GM18526 (cell line): ENCODE measurements around the gene ZNF784.
A peak's percentile ranks its signal among the peaks of the same experiment; 100 is the strongest.

Experiments
- POLR2A ChIP-seq: IDR thresholded peaks from 3 replicates; pipeline ENCODE4 v1.6.1; 2011; ENCODE audit not compliant: insufficient read length; ENCODE audit errors: extremely low read depth

ZNF784 gene

DNA sequence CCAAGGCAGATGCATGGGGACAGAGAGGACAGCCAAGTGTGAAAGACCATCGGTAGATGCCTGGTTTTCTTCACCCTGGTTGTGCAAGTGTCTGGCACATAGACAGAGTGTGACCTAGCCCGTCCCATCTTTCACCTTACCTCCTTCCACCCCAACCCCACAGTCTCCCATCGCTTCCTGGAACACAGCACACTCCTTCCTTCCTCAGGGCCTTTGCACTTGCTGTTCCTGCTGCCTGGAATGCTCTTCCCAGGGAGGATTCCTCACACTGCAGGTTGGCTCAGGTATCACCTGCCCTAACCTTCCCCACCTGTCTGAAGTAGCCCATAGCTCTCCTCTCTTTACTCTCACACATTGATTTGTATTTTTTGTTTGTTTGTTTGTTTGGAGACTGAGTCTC lies 28.1 kb downstream of the ZNF784 start:
- TF ChIP-seq POLR2A: no peak

DNA sequence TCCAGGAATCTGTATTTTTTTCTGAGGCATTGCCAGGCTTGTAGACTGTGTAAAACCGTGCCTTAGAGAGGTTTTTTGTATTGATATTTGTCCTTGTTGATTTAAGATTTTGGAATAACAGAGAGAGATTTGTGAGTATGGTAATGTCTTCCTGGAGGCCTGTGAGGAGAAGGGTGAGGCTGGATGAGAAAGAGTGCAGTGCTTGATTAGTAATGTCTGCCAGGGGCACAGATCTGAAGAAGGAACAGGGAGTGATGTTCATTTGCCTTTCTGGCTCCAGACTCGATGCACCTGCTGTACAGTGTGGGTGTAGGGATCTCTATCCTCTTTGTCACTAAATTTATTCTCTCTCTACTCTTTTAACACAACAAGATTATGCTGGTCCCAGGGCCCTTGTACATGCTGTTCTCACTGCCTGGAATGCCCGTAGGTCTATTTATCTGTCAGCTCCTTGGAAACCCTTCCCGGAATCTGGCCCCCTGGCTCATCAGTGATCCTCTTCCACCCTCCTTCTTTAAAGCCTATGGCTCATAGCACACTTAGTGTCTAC lies 29.3 kb downstream of the ZNF784 start:
- no peak for TF ChIP-seq POLR2A

DNA sequence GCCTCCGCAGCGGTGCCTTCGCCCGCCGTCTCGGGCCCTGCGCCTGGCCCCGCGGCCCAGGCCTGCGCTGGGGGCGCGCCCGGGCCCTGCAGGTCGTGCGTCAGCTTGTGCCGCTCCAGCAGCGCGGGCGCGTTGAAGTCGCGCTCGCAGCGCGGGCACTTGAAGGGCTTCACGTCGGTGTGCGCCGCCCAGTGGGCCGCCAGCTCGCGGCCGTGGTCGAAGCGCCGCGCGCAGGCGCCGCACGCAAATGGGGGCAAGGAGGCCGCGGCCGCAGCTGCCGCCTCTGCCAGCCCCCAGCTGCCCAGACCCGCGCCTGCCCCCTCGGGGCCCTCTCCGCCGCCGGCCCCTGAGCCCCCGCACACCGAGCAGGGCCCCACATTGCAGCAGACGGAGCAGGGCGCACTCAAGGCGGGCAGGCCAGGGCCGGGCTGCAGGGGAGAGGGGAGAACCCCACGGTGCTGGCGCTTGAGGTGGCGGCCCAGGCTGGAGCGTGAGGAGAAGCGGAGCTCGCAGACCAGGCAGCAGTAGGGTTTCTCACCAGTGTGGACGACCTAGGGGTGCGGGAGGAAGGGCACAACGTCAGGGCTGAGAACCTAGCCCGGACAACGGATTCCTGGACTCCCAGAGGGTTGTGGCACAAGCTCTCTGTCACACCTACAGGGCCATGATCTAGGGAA lies 31.1 kb downstream of the ZNF784 start:
- no peak for TF ChIP-seq POLR2A

DNA sequence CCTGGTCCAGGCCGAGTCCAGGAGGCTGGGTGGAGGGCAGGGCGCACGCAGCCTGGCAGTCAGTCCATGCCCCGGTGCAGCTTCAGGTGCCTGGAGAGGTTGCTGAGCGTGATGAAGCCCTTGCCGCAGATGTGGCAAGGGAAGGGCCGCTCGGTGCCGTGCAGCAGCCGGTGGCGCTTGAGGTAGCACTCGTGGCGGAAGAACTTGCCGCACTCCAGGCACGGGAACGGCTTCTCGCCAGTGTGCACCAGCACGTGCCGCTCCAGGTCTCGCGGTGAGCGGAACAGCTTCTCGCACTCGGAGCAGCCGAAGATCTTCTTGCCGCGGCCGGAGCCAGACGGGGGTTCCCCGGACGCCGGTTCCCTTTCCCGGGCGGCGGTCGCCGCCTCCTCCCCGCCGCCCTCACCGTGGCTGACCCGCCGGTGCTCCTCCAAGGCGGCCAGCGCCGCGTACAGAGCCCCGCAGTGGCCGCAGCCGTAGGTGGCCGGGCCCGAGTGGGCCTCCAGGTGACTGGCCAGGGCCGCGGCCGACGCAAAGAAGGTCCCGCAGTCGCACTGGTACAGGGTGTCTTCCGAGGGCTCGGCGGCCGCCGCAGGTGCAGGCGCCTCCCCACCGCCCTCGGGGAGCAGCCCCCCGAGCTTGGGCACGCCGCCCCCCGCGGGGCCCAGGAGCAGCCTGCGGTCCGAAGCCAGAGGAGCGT lies 31.8 kb downstream of the ZNF784 start:
- TF ChIP-seq POLR2A: no peak

- no peak for TF ChIP-seq POLR2A
Observed at GRCh38 chr19:55591555-55591954, 32.8 kb downstream of the ZNF784 start.

- TF ChIP-seq POLR2A: no peak
Observed at GRCh38 chr19:55590617-55591016, 33.7 kb downstream of the ZNF784 start.

DNA sequence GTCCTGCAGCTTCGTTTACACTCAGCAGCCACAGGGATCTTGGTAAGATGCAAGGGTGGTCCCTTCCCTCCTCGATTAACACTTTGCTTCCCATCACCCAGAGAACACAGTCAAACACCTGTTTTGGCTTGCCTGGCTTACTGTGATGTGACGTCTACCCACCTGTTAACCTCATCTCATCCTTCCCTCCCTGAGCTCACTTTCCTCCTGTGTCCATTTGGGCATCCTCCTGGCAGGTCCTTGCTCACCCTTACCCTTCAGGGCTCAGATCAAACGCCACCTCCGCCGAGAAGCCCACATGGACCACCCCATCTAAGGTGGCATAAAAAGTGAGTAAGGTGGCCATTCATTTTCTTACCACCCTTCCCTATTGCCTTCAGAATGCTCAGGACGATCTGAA lies 34.3 kb downstream of the ZNF784 start:
- TF ChIP-seq POLR2A: no peak

- no peak for TF ChIP-seq POLR2A
Observed at GRCh38 chr19:55588738-55589137, 35.6 kb downstream of the ZNF784 start.

- TF ChIP-seq POLR2A: no peak
Observed at GRCh38 chr19:55586976-55587668, 37.2 kb downstream of the ZNF784 start.

DNA sequence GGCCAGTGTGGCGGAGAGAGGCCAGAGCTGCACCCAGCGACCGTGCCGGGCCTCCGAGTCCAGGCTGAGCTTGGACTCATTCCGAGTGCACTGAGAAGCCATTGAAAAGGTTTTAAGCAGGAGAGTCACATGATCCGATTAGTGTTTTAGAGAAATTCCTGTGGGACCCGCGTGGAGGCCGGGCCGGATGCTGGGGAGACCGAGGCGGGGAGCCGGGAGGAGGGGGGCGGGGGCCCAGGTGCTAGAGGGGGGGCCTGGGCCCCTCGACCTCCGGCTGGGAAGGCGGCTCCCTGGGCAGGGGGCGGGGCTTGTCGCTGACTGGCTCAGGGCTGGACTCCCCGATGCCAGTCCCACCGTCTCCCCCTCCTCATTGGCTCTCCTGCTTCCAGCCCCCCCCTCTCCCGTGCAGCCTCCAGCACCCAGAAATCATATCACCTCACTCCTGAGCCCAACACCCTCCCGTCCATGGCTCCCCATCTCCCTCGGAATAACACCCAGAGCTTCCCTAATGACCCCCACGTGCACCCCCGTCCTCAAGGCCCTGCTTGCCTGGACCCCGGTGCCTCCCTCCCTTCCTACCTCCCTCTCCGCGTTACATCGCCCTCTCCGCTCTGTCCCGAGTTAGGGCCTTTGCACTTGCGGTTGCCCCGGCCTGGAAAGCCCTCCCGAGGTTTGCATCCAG lies 38.6 kb downstream of the ZNF784 start:
- no peak for TF ChIP-seq POLR2A

DNA sequence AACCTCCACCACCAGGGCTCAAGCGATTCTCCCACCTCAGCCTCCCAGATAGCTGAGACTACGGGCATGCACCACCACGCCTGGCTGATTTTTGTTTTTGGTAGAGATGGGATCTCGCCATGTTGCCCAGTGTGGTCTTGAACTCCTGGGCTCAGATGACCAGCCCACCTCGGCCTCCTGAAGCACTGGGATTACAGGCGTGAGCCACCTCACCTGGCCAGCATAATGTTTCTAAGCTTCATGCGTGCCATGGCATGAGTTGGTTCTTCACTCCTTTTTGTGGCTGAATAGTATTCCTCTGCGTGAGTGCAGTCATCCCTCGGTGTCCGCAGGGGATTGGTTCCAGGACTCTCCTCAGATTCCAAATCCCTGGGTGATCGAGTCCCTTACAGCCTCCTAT lies 39.5 kb downstream of the ZNF784 start:
- no peak for TF ChIP-seq POLR2A

GRCh38 chr19:55581823-55582223 lies 42.5 kb downstream of the ZNF784 start:
- TF ChIP-seq POLR2A: no peak

DNA sequence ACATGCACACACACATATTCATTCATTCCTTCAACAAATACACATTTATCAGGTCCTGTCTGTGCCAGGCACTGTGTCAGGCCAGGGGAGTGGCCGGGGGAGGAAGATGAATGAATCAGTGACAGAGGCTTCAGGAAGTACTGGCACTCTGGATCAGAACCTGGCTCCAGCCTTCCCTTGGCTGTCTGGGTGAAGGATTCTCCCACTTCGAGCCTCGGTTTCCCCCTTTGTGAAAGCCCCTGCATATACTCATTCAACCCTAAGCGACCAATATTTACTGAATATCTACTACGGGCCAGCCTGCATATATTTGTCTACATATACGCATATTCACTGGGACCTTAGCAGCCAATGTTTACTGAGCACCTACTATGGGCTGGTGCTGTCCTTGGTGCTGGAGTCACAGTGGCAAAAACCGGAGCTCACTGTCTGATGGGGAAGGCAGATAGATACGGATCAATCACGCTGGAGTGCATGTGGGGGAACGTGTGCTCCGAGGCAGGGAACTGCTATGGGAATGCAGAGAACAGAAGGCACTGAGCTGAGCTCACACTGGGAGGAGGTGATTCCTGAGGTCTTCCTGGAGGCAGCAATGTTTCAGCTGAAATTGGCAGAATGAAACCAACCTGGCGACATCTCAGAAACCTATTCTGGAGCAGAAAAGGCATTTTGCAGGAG lies 43.1 kb downstream of the ZNF784 start:
- TF ChIP-seq POLR2A: no peak

DNA sequence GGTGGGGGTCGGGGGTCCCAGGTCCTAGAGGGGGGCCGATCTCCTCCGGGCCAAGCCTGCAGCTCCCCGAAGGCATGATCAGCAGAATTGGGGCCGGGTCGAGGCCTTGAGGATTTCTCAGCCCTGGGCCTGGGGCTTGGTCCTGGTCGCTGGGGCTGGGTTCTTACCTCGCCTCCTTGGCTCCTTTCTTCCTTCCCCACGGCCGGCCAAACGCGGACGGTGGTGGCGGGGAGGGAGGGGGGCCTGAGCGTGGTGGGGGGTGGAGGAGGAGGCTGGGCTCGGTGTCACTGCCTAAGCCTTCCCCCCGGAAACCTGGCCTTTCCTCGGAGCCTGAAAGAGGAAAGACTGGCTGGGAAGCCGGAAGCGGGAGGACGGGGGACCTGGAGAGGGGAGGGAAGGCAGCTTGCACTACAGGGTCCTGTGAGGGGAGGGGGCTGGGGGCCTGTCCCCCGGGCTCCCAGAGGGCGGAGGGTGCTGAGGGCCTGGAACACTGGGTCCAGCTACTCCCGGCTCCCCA lies 43.7 kb downstream of the ZNF784 start, which contains the start of gene ZNF579:
TSS of gene ZNF579 (minus strand) at position 221 of the 517 bp plus-strand sequence. CDS start 1,209 bp downstream, outside the sequence.
- peak; percentile 67 for TF ChIP-seq POLR2A

GRCh38 chr19:55579766-55580621 lies 44.4 kb downstream of the ZNF784 start:
- TF ChIP-seq POLR2A: no peak
